B cell (primary cell): ENCODE results near the gene SENP8. TPM values are rescaled to one million over a fixed set of nuclear protein-coding genes. Genes with fewer than 3 reads are reported as not detected.

ENCODE experiments used
- ATAC-seq: fragments of 200-7000 bp; cut with Tn5 transposase; one replicate; pipeline ENCODE4 v1.10.0; 2021; ENCODE audit warnings: low read depth, mild to moderate bottlenecking, moderate number of reproducible peaks, moderate library complexity
- CTCF ChIA-PET: fragments of 350-600 bp; sonication (Branson Sonifier 250); formaldehyde crosslinking; loops from one replicate; lab custom pipeline; 2021; ENCODE audit warnings: antibody characterized with exemption, inconsistent platforms; lab: Charles Lee
- POLR2A ChIA-PET: fragments of 350-600 bp; sonication (Branson Sonifier 250); formaldehyde crosslinking; loops from one replicate; lab custom pipeline; 2021; ENCODE audit warnings: antibody characterized with exemption; lab: Charles Lee
- DNase-seq: peaks from one replicate; pipeline ENCODE4 v3.0.0; 2013
- H2AFZ ChIP-seq: 2 replicates; pipeline ENCODE4 v1.6.1; 2012; ENCODE audit warnings: mild to moderate bottlenecking, low read depth, low read length; ENCODE audit not compliant: insufficient read depth, poor library complexity, severe bottlenecking
- H3K27ac ChIP-seq, 2 donors: 1 replicate in 1 of 2; 2 replicates in 1 of 2; pipeline ENCODE4 v1.5.1; 2012 to 2013; ENCODE audit warnings: low read length in 2 of 2, mild to moderate bottlenecking in 2 of 2, moderate library complexity in 1 of 2
- H3K27me3 ChIP-seq, 4 experiments: fragments of 200-600 bp in 1 of 4; sonication (generic) in 1 of 4; replicated peaks in 1 of 4; 1 replicate in 2 of 4; 2 replicates in 2 of 4; pipeline versions ENCODE4 v1.6.1 to v1.7.0; 2013 to 2016; ENCODE audit warnings: low read length in 3 of 4, mild to moderate bottlenecking in 2 of 4, mixed read lengths in 1 of 4, moderate library complexity in 1 of 4; ENCODE audit not compliant: insufficient read depth in 4 of 4, control insufficient read depth in 3 of 4; ENCODE audit errors: control extremely low read depth in 1 of 4
- H3K36me3 ChIP-seq, 2 experiments: replicated peaks in 1 of 2; 1 replicate in 1 of 2; 2 replicates in 1 of 2; pipeline versions ENCODE4 v1.6.1 to v1.7.1; 2013; ENCODE audit warnings: low read length in 1 of 2; ENCODE audit not compliant: insufficient read depth in 2 of 2, control insufficient read depth in 1 of 2; ENCODE audit errors: control extremely low read depth in 1 of 2, extremely low read depth in 1 of 2
- H3K4me1 ChIP-seq, 2 donors: fragments of 200-600 bp in 1 of 2; sonication (generic) in 1 of 2; 1 replicate in 1 of 2; 2 replicates in 1 of 2; pipeline versions ENCODE4 v1.5.1 to v1.6.1; 2013 to 2017; ENCODE audit warnings: low read length in 2 of 2; ENCODE audit not compliant: control insufficient read depth in 2 of 2, insufficient read depth in 2 of 2
- H3K4me2 ChIP-seq: replicated peaks from 2 replicates; pipeline ENCODE3; 2012; ENCODE audit warnings: mild to moderate bottlenecking, low read depth, low read length; ENCODE audit not compliant: poor library complexity, severe bottlenecking
- H3K4me3 ChIP-seq, 5 experiments: fragments of 200-600 bp in 1 of 5; sonication (generic) in 1 of 5; 1 replicate in 3 of 5; 2 replicates in 2 of 5; pipeline versions ENCODE4 v1.5.1 to v1.7.0; 2011 to 2016; ENCODE audit warnings: low read length in 4 of 5, mild to moderate bottlenecking in 4 of 5, low read depth in 2 of 5, control low read depth in 1 of 5, moderate library complexity in 1 of 5; ENCODE audit not compliant: insufficient read depth in 1 of 5; ENCODE audit errors: control extremely low read depth in 1 of 5, extremely low read depth in 1 of 5
- H3K79me2 ChIP-seq: fragments of 200-600 bp; sonication (generic); one replicate; pipeline ENCODE4 v1.6.0; 2016; ENCODE audit warnings: low read length; ENCODE audit not compliant: control insufficient read depth, insufficient read depth
- H3K9ac ChIP-seq: fragments of 200-600 bp; sonication (generic); 2 replicates; pipeline ENCODE4 v1.6.1; 2017; ENCODE audit warnings: mild to moderate bottlenecking, low read length, moderate library complexity
- H3K9me3 ChIP-seq, 3 donors: one replicate each; pipeline versions ENCODE4 v1.6.1 to v1.7.1; 2013; ENCODE audit warnings: low read length in 2 of 3; ENCODE audit not compliant: control insufficient read depth in 2 of 3, insufficient read depth in 1 of 3; ENCODE audit errors: control extremely low read depth in 1 of 3
- H4K20me1 ChIP-seq: 2 replicates; pipeline ENCODE4 v1.6.0; 2012; ENCODE audit warnings: mild to moderate bottlenecking, low read length; ENCODE audit not compliant: insufficient read depth, control insufficient read depth, poor library complexity, severe bottlenecking
- H3K27ac Mint-ChIP-seq: one replicate; pipeline ENCODE4 v1.8.0; 2021; ENCODE audit warnings: mixed read lengths
- H3K27me3 Mint-ChIP-seq: one replicate; pipeline ENCODE4 v1.8.0; 2021; ENCODE audit warnings: mixed read lengths
- H3K4me1 Mint-ChIP-seq: one replicate; pipeline ENCODE4 v1.8.0; 2021; ENCODE audit warnings: mixed read lengths
- H3K4me3 Mint-ChIP-seq: one replicate; pipeline ENCODE4 v1.8.0; 2021; ENCODE audit warnings: mixed read lengths
- H3K9me3 Mint-ChIP-seq: one replicate; pipeline ENCODE4 v1.8.0; 2022; ENCODE audit warnings: mixed read lengths; ENCODE audit not compliant: insufficient read depth
- EZH2 ChIP-seq: IDR thresholded peaks from 2 replicates; pipeline ENCODE4 v1.6.1; 2012; ENCODE audit warnings: borderline replicate concordance, low read depth, mild to moderate bottlenecking, moderate library complexity, low read length; ENCODE audit not compliant: insufficient read depth, poor library complexity, severe bottlenecking
- WGBS: methylation state at CpG from one replicate; pipeline ENCODE4 v1.1.5; 2013; ENCODE audit warnings: missing lambda C conversion rate; ENCODE audit not compliant: insufficient coverage; 5-methylcytosine and 5-hydroxymethylcytosine counted together
- intact Hi-C: fragments of 100-400 bp; cut with micrococcal nuclease; formaldehyde crosslinking; loops from one replicate; pipeline ENCODE4 v1.10.0; 2022
- polyA plus RNA-seq: library from polyadenylated mRNA; depleted of rRNA; stranded (reverse); fragments of >200 nt; gene quantifications from 2 replicates; pipeline ENCODE4 v1.2.3, GENCODE V29; 2012
- total RNA-seq, 2 donors: library from RNA; stranded (reverse); fragments of 120-200 nt in 1 of 2; gene quantifications; 1 replicate in 1 of 2; 2 replicates in 1 of 2; pipeline versions ENCODE4 v1.2.3 to v1.2.4, GENCODE V29; 2013 to 2022
- TF ChIP-seq, protein P1 (sequence below): fragments of 200-600 bp; IDR thresholded peaks from one replicate; pipeline ENCODE4 v1.8.0; 2022; ENCODE audit warnings: antibody characterized with exemption, mild to moderate bottlenecking

The SENP8 gene
- total and polyA plus RNA-seq, 2 donors (not counting 1 experiment from before 2014, with no cell fraction given), result 0.62 to 0.69 TPM

DNA sequence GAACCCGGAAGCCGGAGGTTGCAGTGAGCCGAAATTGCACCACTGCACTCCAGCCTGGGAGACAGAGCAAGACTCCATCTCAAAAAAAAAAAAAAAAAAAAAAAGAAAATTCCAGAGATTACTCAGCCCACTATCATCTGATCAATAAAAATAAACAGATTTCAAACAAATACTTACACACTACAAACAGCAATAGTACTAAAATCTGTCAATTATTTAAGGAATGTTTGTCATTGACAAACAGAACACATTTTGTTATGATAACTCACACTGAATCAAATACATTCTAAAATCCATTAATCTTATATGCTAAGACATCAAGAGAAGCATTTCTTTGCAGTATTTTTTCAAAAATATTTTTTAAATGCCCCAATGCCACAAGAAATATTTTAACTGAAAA, 7.8 kb upstream of the SENP8 start:
- H3K9me3 ChIP-seq, result no peaks in the 10 kb centered on the region
- H4K20me1 ChIP-seq, result peaks cover 1% of the 10 kb centered on the region
- peaks cover 62% of the 10 kb centered on the region for H3K79me2 ChIP-seq
- no peaks in the 10 kb centered on the region for H3K4me1 ChIP-seq
- TF ChIP-seq EZH2, result no peak
- TF ChIP-seq, protein P1, sequence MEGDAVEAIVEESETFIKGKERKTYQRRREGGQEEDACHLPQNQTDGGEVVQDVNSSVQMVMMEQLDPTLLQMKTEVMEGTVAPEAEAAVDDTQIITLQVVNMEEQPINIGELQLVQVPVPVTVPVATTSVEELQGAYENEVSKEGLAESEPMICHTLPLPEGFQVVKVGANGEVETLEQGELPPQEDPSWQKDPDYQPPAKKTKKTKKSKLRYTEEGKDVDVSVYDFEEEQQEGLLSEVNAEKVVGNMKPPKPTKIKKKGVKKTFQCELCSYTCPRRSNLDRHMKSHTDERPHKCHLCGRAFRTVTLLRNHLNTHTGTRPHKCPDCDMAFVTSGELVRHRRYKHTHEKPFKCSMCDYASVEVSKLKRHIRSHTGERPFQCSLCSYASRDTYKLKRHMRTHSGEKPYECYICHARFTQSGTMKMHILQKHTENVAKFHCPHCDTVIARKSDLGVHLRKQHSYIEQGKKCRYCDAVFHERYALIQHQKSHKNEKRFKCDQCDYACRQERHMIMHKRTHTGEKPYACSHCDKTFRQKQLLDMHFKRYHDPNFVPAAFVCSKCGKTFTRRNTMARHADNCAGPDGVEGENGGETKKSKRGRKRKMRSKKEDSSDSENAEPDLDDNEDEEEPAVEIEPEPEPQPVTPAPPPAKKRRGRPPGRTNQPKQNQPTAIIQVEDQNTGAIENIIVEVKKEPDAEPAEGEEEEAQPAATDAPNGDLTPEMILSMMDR, result no peak
- no peak overlapping the region for H3K27ac ChIP-seq
- no peak overlapping the region for H3K9ac ChIP-seq
- ChIA-PET POLR2A (no interaction called here), CTCF (interaction anchor here (0.7 kb wide), 1 partner anchor 436 kb away, joined by 3 read pairs; no protein-coding TSS in a partner anchor)
- no peaks in the 10 kb centered on the region for H3K27me3 Mint-ChIP-seq
- WGBS, result 93% methylated on average over 3 of the region's 3 CpGs
- no peak overlapping the region for H3K4me3 Mint-ChIP-seq
- no peak for DNase-seq
- no peaks in the 10 kb centered on the region for H3K36me3 ChIP-seq
- H3K27me3 ChIP-seq, result no peaks in the 10 kb centered on the region
- no peak overlapping the region for H2AFZ ChIP-seq
- H3K27ac Mint-ChIP-seq, result no peak overlapping the region
- no peak overlapping the region for H3K4me3 ChIP-seq
- no peak overlapping the region for H3K4me2 ChIP-seq
- H3K9me3 Mint-ChIP-seq, result no peaks in the 10 kb centered on the region
- intact Hi-C loops, result loop anchor here (10.0 kb wide), 1 partner anchor 1884 kb away; the partner anchor contains the start of genes PML and STOML1
- H3K4me1 Mint-ChIP-seq, result peaks cover 10% of the 10 kb centered on the region
- no peak for ATAC-seq

- no peak for TF ChIP-seq EZH2
- TF ChIP-seq, protein P1, result no peak
- Histone ChIP-seq H3K27ac (no peak overlapping the region), H3K9me3 (no peaks in the 10 kb centered on the region), H3K4me3 (no peak overlapping the region), H3K4me2 (no peak overlapping the region), H3K9ac (no peak overlapping the region), H4K20me1 (no peaks in the 10 kb centered on the region), H3K4me1 (peaks cover 9% of the 10 kb centered on the region in 2 donors), H2AFZ (no peak overlapping the region), H3K27me3 (no peaks in the 10 kb centered on the region), H3K79me2 (peaks cover 79% of the 10 kb centered on the region), H3K36me3 (no peaks in the 10 kb centered on the region)
- H3K27ac Mint-ChIP-seq, result no peak overlapping the region
- DNase-seq, result no peak
- POLR2A ChIA-PET, result no interaction called here
- ATAC-seq, result no peak
- H3K4me1 Mint-ChIP-seq, result peaks cover 24% of the 10 kb centered on the region
- H3K9me3 Mint-ChIP-seq, result no peaks in the 10 kb centered on the region
- intact Hi-C loops, result loop anchor here (10.0 kb wide), 1 partner anchor 1883 kb away; the partner anchor contains the start of genes PML and STOML1
- CTCF ChIA-PET, result no interaction called here
- no peak overlapping the region for H3K4me3 Mint-ChIP-seq
- no peaks in the 10 kb centered on the region for H3K27me3 Mint-ChIP-seq
- 100% methylated on average over 2 of the region's 2 CpGs for WGBS
Measured at GRCh38 chr15:72112116-72112515, 6.1 kb upstream of the SENP8 start.
